A549 (cell line): ENCODE results near the gene TMEM222. TPM values are rescaled to one million over a fixed set of nuclear protein-coding genes. Genes with fewer than 3 reads are reported as not detected.

Source experiments
- ATAC-seq, 2 experiments: fragments of 200-7000 bp in 1 of 2; fragments of >200 bp in 1 of 2; cut with Nextera tagmentation in 1 of 2; cut with Tn5 transposase in 1 of 2; 3 replicates each; pipeline versions ENCODE4 v1.8.0 to v1.9.1; 2018 to 2020; ENCODE audit warnings: mild to moderate bottlenecking in 1 of 2, moderate library complexity in 1 of 2
- CTCF ChIA-PET: fragments of 300-600 bp; sonication (Branson Sonifier 250); formaldehyde crosslinking; extraction: SDS; loops from one replicate; lab custom pipeline; 2021; ENCODE audit warnings: antibody characterized with exemption, inconsistent platforms; lab: Yijun Ruan, JAX
- POLR2A ChIA-PET: fragments of 350-600 bp; formaldehyde crosslinking; extraction: SDS; loops from one replicate; lab custom pipeline; 2021; ENCODE audit warnings: antibody characterized with exemption, inconsistent platforms; lab: Yijun Ruan, JAX
- DNase-seq, 2 experiments: peaks; one replicate each; pipeline versions ENCODE4 v3.0.0 to v3.0.0-alpha.2; 2011 to 2016; ENCODE audit warnings: low read depth in 1 of 2, low spot score in 1 of 2
- FAIRE-seq: peaks from 2 replicates; lab custom pipeline; 2011; peaks lifted over from hg19 to GRCh38; lab: Jason Lieb, UNC
- H3K27ac ChIP-seq, 2 experiments: fragments of >200 bp; sonication (Bioruptor Twin); formaldehyde crosslinking; 3 replicates each; pipeline ENCODE4 v1.5.1; 2016 to 2017
- H3K4me1 ChIP-seq: fragments of >200 bp; sonication (Bioruptor Twin); formaldehyde crosslinking; 3 replicates; pipeline ENCODE4 v1.6.1; 2016
- H3K4me2 ChIP-seq: fragments of >200 bp; sonication (Bioruptor Twin); formaldehyde crosslinking; 3 replicates; pipeline ENCODE4 v1.6.1; 2016
- H3K4me3 ChIP-seq: fragments of >200 bp; sonication (Bioruptor Twin); formaldehyde crosslinking; 3 replicates; pipeline ENCODE4 v1.5.1; 2016
- H3K9me3 ChIP-seq: fragments of >200 bp; sonication (Bioruptor Twin); formaldehyde crosslinking; 3 replicates; pipeline ENCODE4 v1.6.1; 2016
- CBX2 ChIP-seq: fragments of 200-600 bp; sonication (generic); IDR thresholded peaks from 2 replicates; pipeline ENCODE4 v1.6.1; 2016; ENCODE audit warnings: low read depth, mild to moderate bottlenecking, borderline replicate concordance
- CBX8 ChIP-seq: fragments of 200-600 bp; sonication (generic); IDR thresholded peaks from 2 replicates; pipeline ENCODE4 v1.6.1; 2016
- CHD4 ChIP-seq: fragments of 200-600 bp; sonication (generic); IDR thresholded peaks from 2 replicates; pipeline ENCODE4 v1.6.1; 2016; ENCODE audit warnings: antibody characterized with exemption, mild to moderate bottlenecking, borderline replicate concordance
- EHF ChIP-seq: fragments of 250-450 bp; sonication (Bioruptor Pico); IDR thresholded peaks from 2 replicates; pipeline ENCODE4 v1.5.0; 2020; ENCODE audit warnings: mild to moderate bottlenecking
- FOSL2 ChIP-seq, 2 experiments: fragments of 450-650 bp in 1 of 2; fragments of >200 bp in 1 of 2; sonication (Bioruptor Twin) in 1 of 2; formaldehyde crosslinking; IDR thresholded peaks; 2 replicates each; pipeline versions ENCODE4 v1.5.0 to v1.6.1; 2016 to 2020; ENCODE audit warnings: mild to moderate bottlenecking in 1 of 2, moderate library complexity in 1 of 2
- FOXS1 ChIP-seq: fragments of 250-450 bp; sonication (Bioruptor Pico); IDR thresholded peaks from 2 replicates; pipeline ENCODE4 v1.5.0; 2020; ENCODE audit warnings: mild to moderate bottlenecking, moderate library complexity
- GATA3 ChIP-seq: IDR thresholded peaks from 2 replicates; pipeline ENCODE4 v1.6.1; 2012; ENCODE audit warnings: borderline replicate concordance
- HDAC2 ChIP-seq: fragments of 200-600 bp; sonication (generic); IDR thresholded peaks from 2 replicates; pipeline ENCODE4 v1.6.1; 2016
- HEYL ChIP-seq: fragments of 250-450 bp; sonication (Bioruptor Pico); IDR thresholded peaks from 2 replicates; pipeline ENCODE4 v1.8.0; 2021; ENCODE audit warnings: mild to moderate bottlenecking, moderate library complexity
- HOXA7 ChIP-seq: fragments of 250-450 bp; sonication (Bioruptor Pico); IDR thresholded peaks from 2 replicates; pipeline ENCODE4 v1.5.0; 2020; ENCODE audit warnings: mild to moderate bottlenecking, moderate library complexity
- JUN ChIP-seq, 2 experiments: fragments of >200 bp; sonication (Bioruptor Twin); formaldehyde crosslinking; IDR thresholded peaks; 2 replicates in 1 of 2; 3 replicates in 1 of 2; pipeline ENCODE4 v1.6.1; 2016 to 2017
- MAFK ChIP-seq: fragments of 450-650 bp; IDR thresholded peaks from 2 replicates; pipeline ENCODE4 v1.6.1; 2014; ENCODE audit not compliant: partially characterized antibody
- POLR2A ChIP-seq: IDR thresholded peaks from 2 replicates; pipeline ENCODE4 v1.6.1; 2012; ENCODE audit warnings: mild to moderate bottlenecking, low read length
- POLR2AphosphoS2 ChIP-seq: conservative IDR thresholded peaks from 2 replicates; pipeline ENCODE4 v1.6.1; 2012; ENCODE audit warnings: low read length, improper control_type of control experiment, inconsistent platforms
- RCOR1 ChIP-seq: fragments of 150-350 bp; IDR thresholded peaks from 2 replicates; pipeline ENCODE4 v1.6.1; 2014; ENCODE audit warnings: antibody characterized with exemption, low read length, low read depth
- SREBF2 ChIP-seq: fragments of 450-650 bp; IDR thresholded peaks from 2 replicates; pipeline ENCODE4 v1.6.1; 2014; ENCODE audit warnings: mild to moderate bottlenecking, moderate library complexity
- ZFP36 ChIP-seq: fragments of 450-650 bp; IDR thresholded peaks from 2 replicates; pipeline ENCODE4 v1.6.1; 2014; ENCODE audit warnings: borderline replicate concordance; ENCODE audit not compliant: partially characterized antibody
- ZNF302 ChIP-seq: fragments of 250-450 bp; sonication (Bioruptor Pico); IDR thresholded peaks from 2 replicates; pipeline ENCODE4 v1.9.0; 2021; ENCODE audit warnings: inconsistent platforms, mild to moderate bottlenecking, moderate library complexity
- WGBS: methylation state at CpG from one replicate; pipeline ENCODE4 v1.1.6; 2017; ENCODE audit errors: missing lambda C conversion rate; 5-methylcytosine and 5-hydroxymethylcytosine counted together
- polyA plus RNA-seq, 4 experiments: library from polyadenylated mRNA; depleted of rRNA in 3 of 4; stranded (reverse); fragments of >200 nt; fragmentation: RNase III in 1 of 4; extraction: RNeasy Plus Mini Kit Qiagen cat#74134 plus additional on column Dnase treatment in 1 of 4; gene quantifications; 2 replicates in 3 of 4; 3 replicates in 1 of 4; pipeline ENCODE4 v1.2.3, GENCODE V29; 2011 to 2017
- TF ChIP-seq, protein P1 (sequence below): fragments of >200 bp; sonication (Bioruptor Twin); formaldehyde crosslinking; IDR thresholded peaks from 3 replicates; pipeline ENCODE4 v1.6.1; 2016
- TF ChIP-seq, protein P2 (sequence below): fragments of 200-600 bp; sonication (generic); IDR thresholded peaks from 2 replicates; pipeline ENCODE4 v1.6.1; 2016; ENCODE audit warnings: antibody characterized with exemption, mild to moderate bottlenecking, moderate library complexity
- TF ChIP-seq, protein P3 (sequence below): fragments of 250-450 bp; sonication (Bioruptor Pico); IDR thresholded peaks from 2 replicates; pipeline ENCODE4 v1.5.0; 2020; ENCODE audit warnings: low read depth, mild to moderate bottlenecking, moderate library complexity
- TF ChIP-seq, protein P4 (sequence below): fragments of 450-650 bp; IDR thresholded peaks from 2 replicates; pipeline ENCODE4 v1.6.1; 2014; ENCODE audit warnings: antibody characterized with exemption

The TMEM222 gene
- polyA plus RNA-seq, 2 of the 4 experiments (the other 2 are of a cell fraction): 28.4 to 30.0 TPM

DNA sequence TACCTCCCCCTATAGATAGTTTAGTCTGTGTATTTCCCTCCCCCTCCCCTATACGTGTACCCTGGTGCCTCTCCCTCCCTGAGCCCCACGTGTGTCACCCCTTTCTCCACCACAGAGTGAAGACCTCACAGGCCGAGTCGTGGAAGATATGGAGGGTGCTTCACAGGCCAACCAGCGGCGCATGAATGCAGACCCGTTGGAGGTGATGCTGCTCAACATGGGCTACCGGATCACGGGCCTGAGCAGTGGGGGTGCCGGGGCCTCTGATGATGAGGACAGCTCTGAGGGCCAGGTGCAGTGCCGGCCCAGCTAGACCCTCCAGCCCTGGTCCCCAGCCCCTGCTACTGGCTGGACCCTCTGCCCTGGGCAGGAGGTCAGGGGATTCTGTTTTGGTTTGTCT is 15.9 kb upstream of the TMEM222 start:
- Histone ChIP-seq H3K27ac (no peak overlapping the region), H3K9me3 (no peaks in the 10 kb centered on the region), H3K4me3 (no peak overlapping the region), H3K4me1 (no peaks in the 10 kb centered on the region), H3K4me2 (no peak overlapping the region)
- WGBS: 87% methylated on average over 10 of the region's 11 CpGs
- no peak for DNase-seq
- no peak for ATAC-seq
- TF ChIP-seq ZNF302 (no peak), GATA3 (no peak), HOXA7 (CRISPR knock-in tag) (no peak), ZFP36 (no peak), JUN (IDR thresholded peaks at IDR 0.05) (no peak), FOXS1 (CRISPR knock-in tag) (no peak), CBX8 (no peak), CHD4 (no peak), HEYL (CRISPR knock-in tag) (no peak), SREBF2 (no peak), RCOR1 (no peak), EHF (CRISPR knock-in tag) (no peak), POLR2A (no peak)
- TF ChIP-seq, protein P1, sequence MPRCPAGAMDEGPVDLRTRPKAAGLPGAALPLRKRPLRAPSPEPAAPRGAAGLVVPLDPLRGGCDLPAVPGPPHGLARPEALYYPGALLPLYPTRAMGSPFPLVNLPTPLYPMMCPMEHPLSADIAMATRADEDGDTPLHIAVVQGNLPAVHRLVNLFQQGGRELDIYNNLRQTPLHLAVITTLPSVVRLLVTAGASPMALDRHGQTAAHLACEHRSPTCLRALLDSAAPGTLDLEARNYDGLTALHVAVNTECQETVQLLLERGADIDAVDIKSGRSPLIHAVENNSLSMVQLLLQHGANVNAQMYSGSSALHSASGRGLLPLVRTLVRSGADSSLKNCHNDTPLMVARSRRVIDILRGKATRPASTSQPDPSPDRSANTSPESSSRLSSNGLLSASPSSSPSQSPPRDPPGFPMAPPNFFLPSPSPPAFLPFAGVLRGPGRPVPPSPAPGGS: no peak
- TF ChIP-seq, protein P2, sequence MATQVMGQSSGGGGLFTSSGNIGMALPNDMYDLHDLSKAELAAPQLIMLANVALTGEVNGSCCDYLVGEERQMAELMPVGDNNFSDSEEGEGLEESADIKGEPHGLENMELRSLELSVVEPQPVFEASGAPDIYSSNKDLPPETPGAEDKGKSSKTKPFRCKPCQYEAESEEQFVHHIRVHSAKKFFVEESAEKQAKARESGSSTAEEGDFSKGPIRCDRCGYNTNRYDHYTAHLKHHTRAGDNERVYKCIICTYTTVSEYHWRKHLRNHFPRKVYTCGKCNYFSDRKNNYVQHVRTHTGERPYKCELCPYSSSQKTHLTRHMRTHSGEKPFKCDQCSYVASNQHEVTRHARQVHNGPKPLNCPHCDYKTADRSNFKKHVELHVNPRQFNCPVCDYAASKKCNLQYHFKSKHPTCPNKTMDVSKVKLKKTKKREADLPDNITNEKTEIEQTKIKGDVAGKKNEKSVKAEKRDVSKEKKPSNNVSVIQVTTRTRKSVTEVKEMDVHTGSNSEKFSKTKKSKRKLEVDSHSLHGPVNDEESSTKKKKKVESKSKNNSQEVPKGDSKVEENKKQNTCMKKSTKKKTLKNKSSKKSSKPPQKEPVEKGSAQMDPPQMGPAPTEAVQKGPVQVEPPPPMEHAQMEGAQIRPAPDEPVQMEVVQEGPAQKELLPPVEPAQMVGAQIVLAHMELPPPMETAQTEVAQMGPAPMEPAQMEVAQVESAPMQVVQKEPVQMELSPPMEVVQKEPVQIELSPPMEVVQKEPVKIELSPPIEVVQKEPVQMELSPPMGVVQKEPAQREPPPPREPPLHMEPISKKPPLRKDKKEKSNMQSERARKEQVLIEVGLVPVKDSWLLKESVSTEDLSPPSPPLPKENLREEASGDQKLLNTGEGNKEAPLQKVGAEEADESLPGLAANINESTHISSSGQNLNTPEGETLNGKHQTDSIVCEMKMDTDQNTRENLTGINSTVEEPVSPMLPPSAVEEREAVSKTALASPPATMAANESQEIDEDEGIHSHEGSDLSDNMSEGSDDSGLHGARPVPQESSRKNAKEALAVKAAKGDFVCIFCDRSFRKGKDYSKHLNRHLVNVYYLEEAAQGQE: no peak
- TF ChIP-seq, protein P3, sequence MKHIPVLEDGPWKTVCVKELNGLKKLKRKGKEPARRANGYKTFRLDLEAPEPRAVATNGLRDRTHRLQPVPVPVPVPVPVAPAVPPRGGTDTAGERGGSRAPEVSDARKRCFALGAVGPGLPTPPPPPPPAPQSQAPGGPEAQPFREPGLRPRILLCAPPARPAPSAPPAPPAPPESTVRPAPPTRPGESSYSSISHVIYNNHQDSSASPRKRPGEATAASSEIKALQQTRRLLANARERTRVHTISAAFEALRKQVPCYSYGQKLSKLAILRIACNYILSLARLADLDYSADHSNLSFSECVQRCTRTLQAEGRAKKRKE (CRISPR knock-in tag): no peak
- POLR2A ChIA-PET: no interaction called here
- FAIRE-seq: no peak
- CTCF ChIA-PET: interaction anchor here (1.0 to 3.0 kb wide), 6 partner anchors 9 to 302 kb away, joined by 3 to 15 read pairs (median 4); no protein-coding TSS in a partner anchor

DNA sequence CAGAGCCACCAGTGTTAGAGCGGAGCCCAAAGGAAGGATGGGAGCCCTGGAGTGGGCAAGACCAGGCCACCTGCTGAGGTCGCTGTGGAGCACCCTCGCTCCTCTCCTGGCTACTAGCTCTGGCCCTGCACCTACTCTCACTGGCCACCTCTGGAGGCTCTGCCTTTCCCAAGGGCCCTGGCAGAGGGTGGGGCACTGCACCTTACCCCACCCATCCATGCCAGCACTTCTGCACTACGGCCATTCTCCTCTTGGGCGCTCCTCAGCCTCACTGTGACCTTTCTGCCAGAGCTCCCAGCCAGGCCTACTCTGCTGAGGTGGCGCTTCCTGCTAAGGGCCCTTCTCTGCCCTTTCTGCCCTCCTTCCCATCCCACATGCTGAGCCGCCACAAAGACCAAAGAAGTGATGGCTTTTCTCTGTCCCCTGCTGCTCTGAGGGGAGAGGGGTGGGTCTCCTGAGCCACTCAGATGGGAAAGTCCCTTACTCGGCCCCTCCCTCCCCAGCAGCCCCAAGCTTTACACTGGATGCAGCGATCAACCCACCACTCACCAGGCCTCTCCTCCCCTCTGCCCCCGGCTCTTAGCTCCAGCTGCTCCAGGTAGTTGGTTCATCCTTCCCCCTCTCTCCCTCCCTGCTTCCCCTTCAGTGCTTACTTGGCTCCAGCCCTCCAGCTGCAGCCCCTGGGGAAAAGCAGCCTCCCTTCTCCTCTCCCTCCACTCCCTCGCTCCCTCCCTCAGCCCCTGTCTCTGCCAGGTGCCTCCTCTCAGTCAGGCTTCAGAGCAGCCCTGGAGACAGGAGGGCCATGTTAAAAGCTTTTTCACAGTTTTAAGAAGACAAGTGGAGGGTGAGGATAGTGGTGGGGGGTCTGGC is 14.8 kb upstream of the TMEM222 start:
- WGBS: 75% methylated on average over 10 of the region's 11 CpGs
- no peak for TF ChIP-seq CBX2
- TF ChIP-seq FOSL2 (IDR thresholded peaks at IDR 0.05): no peak
- no peak for TF ChIP-seq FOSL2 (CRISPR knock-in tag; IDR thresholded peaks at IDR 0.05)
- TF ChIP-seq GATA3: no peak
- TF ChIP-seq, protein P4, sequence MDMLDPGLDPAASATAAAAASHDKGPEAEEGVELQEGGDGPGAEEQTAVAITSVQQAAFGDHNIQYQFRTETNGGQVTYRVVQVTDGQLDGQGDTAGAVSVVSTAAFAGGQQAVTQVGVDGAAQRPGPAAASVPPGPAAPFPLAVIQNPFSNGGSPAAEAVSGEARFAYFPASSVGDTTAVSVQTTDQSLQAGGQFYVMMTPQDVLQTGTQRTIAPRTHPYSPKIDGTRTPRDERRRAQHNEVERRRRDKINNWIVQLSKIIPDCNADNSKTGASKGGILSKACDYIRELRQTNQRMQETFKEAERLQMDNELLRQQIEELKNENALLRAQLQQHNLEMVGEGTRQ: no peak
- no peak for TF ChIP-seq HDAC2
- peak; percentile 48 for TF ChIP-seq MAFK
- no peak for TF ChIP-seq POLR2AphosphoS2
- no peak for FAIRE-seq
- ATAC-seq: peak; percentile 72 to 92; a peak in 5 of 6 replicates
- no peaks in the 10 kb centered on the region for H3K9me3 ChIP-seq
- H3K27ac ChIP-seq: no peak overlapping the region
- peak in 1 of 2 experiments; percentile 33 for DNase-seq
- ChIA-PET POLR2A (no interaction called here), CTCF (interaction anchor here (0.7 to 3.0 kb wide), 10 partner anchors 10 to 301 kb away, joined by 3 to 15 read pairs (median 4); partner anchors contain the start of gene CD164L2)
- no peak overlapping the region for H3K4me3 ChIP-seq
- H3K4me2 ChIP-seq: no peak overlapping the region
- no peaks in the 10 kb centered on the region for H3K4me1 ChIP-seq
